Measurements from ENCODE around the gene EPS8L2.

Gene EPS8L2

GRCh38 chr11:742156-742546 lies 36.1 kb downstream of the EPS8L2 start:
- peak; percentile 82 to 93 for DNase-seq
- H3K4ac ChIP-seq (ENCODE audit: low read depth, low read length): no peak overlapping the region
- H3K9ac ChIP-seq (ENCODE audit: low read length): peak overlapping the region; percentile 18
- peaks cover 21% of the 10 kb centered on the region for H3K79me1 ChIP-seq (ENCODE audit: low read length)
- peaks cover 5% of the 10 kb centered on the region for H3K79me2 ChIP-seq (ENCODE audit: control insufficient read depth, insufficient read depth, low read length, poor library complexity)
- H4K12ac ChIP-seq (ENCODE audit: low read depth, low read length): no peak overlapping the region
- no peaks in the 10 kb centered on the region for H3K27me3 ChIP-seq (ENCODE audit: insufficient read depth, low read length)
- no CpG with 5 or more reads among the region's 3 CpGs for WGBS (ENCODE audit: extremely low coverage, insufficient coverage, insufficient read length)
- H3K14ac ChIP-seq (ENCODE audit: low read length): peak overlapping the region; percentile 8
- H3K23ac ChIP-seq (ENCODE audit: low read length): no peak overlapping the region
- H2BK5ac ChIP-seq (ENCODE audit: low read depth, low read length, poor library complexity): no peak overlapping the region
- H3K27ac ChIP-seq (ENCODE audit: low read depth, low read length): no peak overlapping the region
- H3K18ac ChIP-seq (ENCODE audit: low read length): peak overlapping the region; percentile 8
- H3K4me1 ChIP-seq (ENCODE audit: control insufficient read depth in 1 of 2, insufficient read depth in 2 of 2, low read length in 2 of 2): peaks cover 18 to 19% of the 10 kb centered on the region in 2 experiments
- no peak overlapping the region for H3K4me3 ChIP-seq (ENCODE audit: low read depth, low read length)
- H3K9me3 ChIP-seq (ENCODE audit: insufficient read depth, low read depth, low read length): no peaks in the 10 kb centered on the region
- peak overlapping the region; percentile 14 for H2BK120ac ChIP-seq (ENCODE audit: insufficient read depth, low read length, poor library complexity)
- no peak overlapping the region for H2AFZ ChIP-seq (ENCODE audit: insufficient read depth, low read length, poor library complexity)
- H3K4me2 ChIP-seq (ENCODE audit: low read length): peak overlapping the region; percentile 37
- peak overlapping the region; percentile 64 for H4K91ac ChIP-seq (ENCODE audit: low read depth, low read length)
- H2BK12ac ChIP-seq (ENCODE audit: low read length): peak overlapping the region; percentile 16
- H4K8ac ChIP-seq (ENCODE audit: low read depth, low read length): no peak overlapping the region
- H2AK5ac ChIP-seq (ENCODE audit: low read length): peak overlapping the region; percentile 7
- no peaks in the 10 kb centered on the region for H3K36me3 ChIP-seq (ENCODE audit: control insufficient read depth in 1 of 2, insufficient read depth in 2 of 2, low read length in 2 of 2)

GRCh38 chr11:742571-743201 lies 36.7 kb downstream of the EPS8L2 start:
- H4K12ac ChIP-seq (ENCODE audit: low read depth, low read length): no peak overlapping the region
- no peak overlapping the region for H4K8ac ChIP-seq (ENCODE audit: low read depth, low read length)
- no peaks in the 10 kb centered on the region for H3K27me3 ChIP-seq (ENCODE audit: insufficient read depth, low read length)
- peak overlapping the region; percentile 8 for H3K14ac ChIP-seq (ENCODE audit: low read length)
- H2AK5ac ChIP-seq (ENCODE audit: low read length): peak overlapping the region; percentile 7
- H3K9me3 ChIP-seq (ENCODE audit: insufficient read depth, low read depth, low read length): peaks cover 2% of the 10 kb centered on the region
- H3K9ac ChIP-seq (ENCODE audit: low read length): peak overlapping the region; percentile 18
- H3K27ac ChIP-seq (ENCODE audit: low read depth, low read length): no peak overlapping the region
- peaks cover 14% of the 10 kb centered on the region in 2 experiments for H3K4me1 ChIP-seq (ENCODE audit: control insufficient read depth in 1 of 2, insufficient read depth in 2 of 2, low read length in 2 of 2)
- H2BK5ac ChIP-seq (ENCODE audit: low read depth, low read length, poor library complexity): no peak overlapping the region
- peak overlapping the region; percentile 8 for H3K18ac ChIP-seq (ENCODE audit: low read length)
- no peak for DNase-seq
- peaks cover 7% of the 10 kb centered on the region for H3K79me2 ChIP-seq (ENCODE audit: control insufficient read depth, insufficient read depth, low read length, poor library complexity)
- WGBS (ENCODE audit: extremely low coverage, insufficient coverage, insufficient read length): no CpG with 5 or more reads among the region's 4 CpGs
- no peak overlapping the region for H3K23ac ChIP-seq (ENCODE audit: low read length)
- peaks cover 22% of the 10 kb centered on the region for H3K79me1 ChIP-seq (ENCODE audit: low read length)
- peak overlapping the region; percentile 14 for H2BK120ac ChIP-seq (ENCODE audit: insufficient read depth, low read length, poor library complexity)
- peak overlapping the region; percentile 37 for H3K4me2 ChIP-seq (ENCODE audit: low read length)
- H4K91ac ChIP-seq (ENCODE audit: low read depth, low read length): peak overlapping the region; percentile 64
- no peak overlapping the region for H2AFZ ChIP-seq (ENCODE audit: insufficient read depth, low read length, poor library complexity)
- H3K4me3 ChIP-seq (ENCODE audit: low read depth, low read length): peak overlapping the region; percentile 7
- no peaks in the 10 kb centered on the region for H3K36me3 ChIP-seq (ENCODE audit: control insufficient read depth in 1 of 2, insufficient read depth in 2 of 2, low read length in 2 of 2)
- H3K4ac ChIP-seq (ENCODE audit: low read depth, low read length): peak overlapping the region; percentile 19
- peak overlapping the region; percentile 16 for H2BK12ac ChIP-seq (ENCODE audit: low read length)

GRCh38 chr11:745428-745827 lies 39.4 kb downstream of the EPS8L2 start:
- Histone ChIP-seq H3K27me3 (ENCODE audit: insufficient read depth, low read length) (no peaks in the 10 kb centered on the region), H2BK5ac (ENCODE audit: low read depth, low read length, poor library complexity) (no peak overlapping the region), H3K23ac (ENCODE audit: low read length) (no peak overlapping the region), H3K4me1 (ENCODE audit: control insufficient read depth in 1 of 2, insufficient read depth in 2 of 2, low read length in 2 of 2) (peaks cover 10% of the 10 kb centered on the region in 2 experiments), H3K4ac (ENCODE audit: low read depth, low read length) (no peak overlapping the region), H3K27ac (ENCODE audit: low read depth, low read length) (no peak overlapping the region), H4K12ac (ENCODE audit: low read depth, low read length) (no peak overlapping the region), H3K4me3 (ENCODE audit: low read depth, low read length) (no peak overlapping the region), H3K79me2 (ENCODE audit: control insufficient read depth, insufficient read depth, low read length, poor library complexity) (peaks cover 23% of the 10 kb centered on the region), H2BK120ac (ENCODE audit: insufficient read depth, low read length, poor library complexity) (no peak overlapping the region), H3K79me1 (ENCODE audit: low read length) (peaks cover 16% of the 10 kb centered on the region), H2AK5ac (ENCODE audit: low read length) (no peak overlapping the region), H3K18ac (ENCODE audit: low read length) (no peak overlapping the region), H3K4me2 (ENCODE audit: low read length) (no peak overlapping the region), H2AFZ (ENCODE audit: insufficient read depth, low read length, poor library complexity) (no peak overlapping the region), H3K9ac (ENCODE audit: low read length) (no peak overlapping the region), H3K14ac (ENCODE audit: low read length) (no peak overlapping the region), H4K91ac (ENCODE audit: low read depth, low read length) (no peak overlapping the region), H3K36me3 (ENCODE audit: control insufficient read depth in 1 of 2, insufficient read depth in 2 of 2, low read length in 2 of 2) (no peaks in the 10 kb centered on the region), H2BK12ac (ENCODE audit: low read length) (no peak overlapping the region), H4K8ac (ENCODE audit: low read depth, low read length) (no peak overlapping the region), H3K9me3 (ENCODE audit: insufficient read depth, low read depth, low read length) (peaks cover 2% of the 10 kb centered on the region)
- DNase-seq: no peak
- no CpG with 5 or more reads among the region's 1 CpG for WGBS (ENCODE audit: extremely low coverage, insufficient coverage, insufficient read length)

- Histone ChIP-seq H4K91ac (ENCODE audit: low read depth, low read length) (peak overlapping the region; percentile 68), H3K27ac (ENCODE audit: low read depth, low read length) (peak overlapping the region; percentile 81), H4K12ac (ENCODE audit: low read depth, low read length) (peak overlapping the region; percentile 39), H2BK120ac (ENCODE audit: insufficient read depth, low read length, poor library complexity) (peak overlapping the region; percentile 29), H3K23ac (ENCODE audit: low read length) (no peak overlapping the region), H3K4ac (ENCODE audit: low read depth, low read length) (peak overlapping the region; percentile 22), H2BK5ac (ENCODE audit: low read depth, low read length, poor library complexity) (peak overlapping the region; percentile 51), H3K18ac (ENCODE audit: low read length) (peak overlapping the region; percentile 84), H3K14ac (ENCODE audit: low read length) (peak overlapping the region; percentile 87), H2AK5ac (ENCODE audit: low read length) (no peak overlapping the region), H2BK12ac (ENCODE audit: low read length) (no peak overlapping the region), H3K79me2 (ENCODE audit: control insufficient read depth, insufficient read depth, low read length, poor library complexity) (peaks cover 23% of the 10 kb centered on the region), H3K9ac (ENCODE audit: low read length) (peak overlapping the region; percentile 28), H4K8ac (ENCODE audit: low read depth, low read length) (peak overlapping the region; percentile 87), H3K79me1 (ENCODE audit: low read length) (peaks cover 16% of the 10 kb centered on the region), H3K9me3 (ENCODE audit: insufficient read depth, low read depth, low read length) (peaks cover 2% of the 10 kb centered on the region), H3K27me3 (ENCODE audit: insufficient read depth, low read length) (no peaks in the 10 kb centered on the region), H3K36me3 (ENCODE audit: control insufficient read depth in 1 of 2, insufficient read depth in 2 of 2, low read length in 2 of 2) (peaks cover 2% of the 10 kb centered on the region in 2 experiments), H3K4me2 (ENCODE audit: low read length) (peak overlapping the region; percentile 95), H2AFZ (ENCODE audit: insufficient read depth, low read length, poor library complexity) (peak overlapping the region; percentile 69), H3K4me3 (ENCODE audit: low read depth, low read length) (peak overlapping the region; percentile 98), H3K4me1 (ENCODE audit: control insufficient read depth in 1 of 2, insufficient read depth in 2 of 2, low read length in 2 of 2) (peaks cover 10% of the 10 kb centered on the region in 2 experiments)
- DNase-seq: no peak
- WGBS (ENCODE audit: extremely low coverage, insufficient coverage, insufficient read length): no CpG with 5 or more reads among the region's 46 CpGs
These were observed 40.5 kb downstream of the EPS8L2 start for GRCh38 chr11:746289-747157.
